GM23338 (cell line): Measurements from ENCODE around the gene ANKZF1. TPM values are rescaled to one million over a fixed set of nuclear protein-coding genes. Genes with fewer than 3 reads are reported as not detected.

Experiments used
- ATAC-seq: fragments of 200-7000 bp; cut with Tn5 transposase; 3 replicates; pipeline ENCODE4 v1.9.1; 2020
- DNase-seq: peaks from one replicate; pipeline ENCODE4 v3.0.0-alpha.2; 2015; ENCODE audit warnings: low spot score
- H2AFZ ChIP-seq: fragments of 200-600 bp; sonication (generic); 2 replicates; pipeline ENCODE4 v1.8.0; 2016; ENCODE audit warnings: antibody characterized with exemption, mild to moderate bottlenecking, moderate library complexity
- H3F3A ChIP-seq: fragments of 200-600 bp; sonication (generic); replicated peaks from 2 replicates; pipeline ENCODE4 v1.8.0; 2017; ENCODE audit warnings: antibody characterized with exemption, mixed run types, low read depth
- H3K27ac ChIP-seq: fragments of 200-600 bp; sonication (generic); 2 replicates; pipeline ENCODE4 v1.6.1; 2016; ENCODE audit warnings: low read depth
- H3K27me3 ChIP-seq: fragments of 200-600 bp; sonication (generic); 2 replicates; pipeline ENCODE4 v1.8.0; 2016; ENCODE audit warnings: mild to moderate bottlenecking, mixed run types, moderate library complexity; ENCODE audit not compliant: insufficient read depth
- H3K36me3 ChIP-seq: fragments of 200-600 bp; sonication (generic); 2 replicates; pipeline ENCODE4 v1.8.0; 2016; ENCODE audit warnings: mild to moderate bottlenecking; ENCODE audit not compliant: insufficient read depth
- H3K4me1 ChIP-seq: fragments of 200-600 bp; sonication (generic); 2 replicates; pipeline ENCODE4 v1.8.0; 2016; ENCODE audit warnings: mild to moderate bottlenecking, moderate library complexity; ENCODE audit not compliant: insufficient read depth
- H3K4me2 ChIP-seq: fragments of 200-600 bp; sonication (generic); 2 replicates; pipeline ENCODE4 v1.7.1; 2017; ENCODE audit warnings: mixed run types
- H3K4me3 ChIP-seq: fragments of 200-600 bp; sonication (generic); 2 replicates; pipeline ENCODE4 v1.6.1; 2016; ENCODE audit warnings: mixed run types
- H3K79me2 ChIP-seq: fragments of 200-600 bp; sonication (generic); replicated peaks from 2 replicates; pipeline ENCODE4 v1.8.0; 2017; ENCODE audit warnings: mild to moderate bottlenecking; ENCODE audit not compliant: insufficient read depth
- H3K9me2 ChIP-seq: fragments of 200-600 bp; sonication (generic); 2 replicates; pipeline ENCODE4 v1.8.0; 2017; ENCODE audit not compliant: insufficient read depth
- H4K20me1 ChIP-seq: fragments of 200-600 bp; sonication (generic); replicated peaks from 2 replicates; pipeline ENCODE4 v1.8.0; 2017; ENCODE audit warnings: mild to moderate bottlenecking; ENCODE audit not compliant: insufficient read depth
- H3K27ac Mint-ChIP-seq: 2 replicates; pipeline ENCODE4 v1.8.0; 2020; ENCODE audit warnings: inconsistent platforms, mild to moderate bottlenecking, moderate library complexity, mixed read lengths
- H3K27me3 Mint-ChIP-seq: 3 replicates; pipeline ENCODE4 v1.8.0; 2022; ENCODE audit warnings: low read depth, mild to moderate bottlenecking, moderate library complexity, mixed read lengths, inconsistent platforms; ENCODE audit not compliant: insufficient read depth, poor library complexity
- H3K36me3 Mint-ChIP-seq: 3 replicates; pipeline ENCODE4 v1.8.0; 2021; ENCODE audit warnings: low read depth, mild to moderate bottlenecking, inconsistent platforms, moderate library complexity, mixed read lengths
- H3K4me1 Mint-ChIP-seq: 3 replicates; pipeline ENCODE4 v1.8.0; 2020; ENCODE audit warnings: mild to moderate bottlenecking, inconsistent platforms, mixed read lengths
- H3K4me3 Mint-ChIP-seq: 3 replicates; pipeline ENCODE4 v1.8.0; 2021; ENCODE audit warnings: moderate library complexity, mild to moderate bottlenecking, inconsistent platforms, mixed read lengths
- H3K9me3 Mint-ChIP-seq: 3 replicates; pipeline ENCODE4 v1.8.0; 2020; ENCODE audit warnings: moderate library complexity, mild to moderate bottlenecking, inconsistent platforms, mixed read lengths
- CREB1 ChIP-seq: fragments of 250-450 bp; sonication (Bioruptor Pico); IDR thresholded peaks from 2 replicates; pipeline ENCODE4 v1.5.0; 2020; ENCODE audit warnings: low read depth, mild to moderate bottlenecking, moderate library complexity
- CTCF ChIP-seq, 2 experiments: fragments of 200-600 bp in 1 of 2; sonication (generic) in 1 of 2; conservative IDR thresholded peaks; 2 replicates each; pipeline versions ENCODE4 v1.5.1 to v1.6.1; 2016 to 2017; ENCODE audit warnings: antibody characterized with exemption in 2 of 2, low read depth in 2 of 2, mild to moderate bottlenecking in 2 of 2, moderate library complexity in 1 of 2
- ETS1 ChIP-seq: IDR thresholded peaks from 2 replicates; pipeline ENCODE4 v1.6.1; 2016; ENCODE audit warnings: antibody characterized with exemption
- EZH2 ChIP-seq: fragments of 200-600 bp; sonication (generic); IDR thresholded peaks from one replicate; pipeline ENCODE4 v1.8.0; 2017; ENCODE audit warnings: antibody characterized with exemption, mild to moderate bottlenecking, low read depth; ENCODE audit not compliant: unreplicated experiment
- EZH2phosphoT487 ChIP-seq: fragments of 200-600 bp; sonication (generic); IDR thresholded peaks from one replicate; pipeline ENCODE4 v1.8.1; 2018; ENCODE audit warnings: antibody characterized with exemption; ENCODE audit not compliant: unreplicated experiment
- JUNB ChIP-seq: IDR thresholded peaks from one replicate; pipeline ENCODE4 v1.6.1; 2016; ENCODE audit warnings: antibody characterized with exemption; ENCODE audit not compliant: unreplicated experiment
- NANOG ChIP-seq: IDR thresholded peaks from 2 replicates; pipeline ENCODE4 v1.6.1; 2016; ENCODE audit warnings: antibody characterized with exemption, borderline replicate concordance
- POLR2AphosphoS5 ChIP-seq: IDR thresholded peaks from 2 replicates; pipeline ENCODE4 v1.6.1; 2016; ENCODE audit warnings: antibody characterized with exemption, low read depth
- STAT1 ChIP-seq: IDR thresholded peaks from one replicate; pipeline ENCODE4 v1.6.1; 2016; ENCODE audit warnings: antibody characterized with exemption; ENCODE audit not compliant: unreplicated experiment
- ZNF114 ChIP-seq: fragments of 250-450 bp; sonication (Bioruptor Pico); IDR thresholded peaks from 2 replicates; pipeline ENCODE4 v1.5.0; 2020; ENCODE audit warnings: mild to moderate bottlenecking, moderate library complexity
- ZNF331 ChIP-seq: fragments of 250-450 bp; sonication (Bioruptor Pico); IDR thresholded peaks from 2 replicates; pipeline ENCODE4 v1.5.0; 2020; ENCODE audit warnings: low read depth, mild to moderate bottlenecking, moderate library complexity
- polyA plus RNA-seq: library from polyadenylated mRNA; unstranded; fragments of >200 nt; fragmentation: Nextera tagmentation; extraction: Ambion mirVana; gene quantifications from 2 replicates; pipeline ENCODE4 v1.2.1, GENCODE V29; 2016
- total RNA-seq: library from RNA; depleted of rRNA; stranded (reverse); fragments of >200 nt; shearing (Covaris generic); gene quantifications from 2 replicates; pipeline ENCODE4 v1.2.3, GENCODE V29; 2014
- TF ChIP-seq, protein P1 (sequence below): fragments of 250-450 bp; sonication (Bioruptor Pico); IDR thresholded peaks from 2 replicates; pipeline ENCODE4 v1.5.0; 2020; ENCODE audit warnings: mild to moderate bottlenecking, moderate library complexity
- TF ChIP-seq, protein P2 (sequence below): IDR thresholded peaks from one replicate; pipeline ENCODE4 v1.6.1; 2018; ENCODE audit warnings: antibody characterized with exemption; ENCODE audit not compliant: unreplicated experiment

ANKZF1 gene
- total and polyA plus RNA-seq, 2 experiments from 2014 or later, result 29.9 to 61.9 TPM

DNA sequence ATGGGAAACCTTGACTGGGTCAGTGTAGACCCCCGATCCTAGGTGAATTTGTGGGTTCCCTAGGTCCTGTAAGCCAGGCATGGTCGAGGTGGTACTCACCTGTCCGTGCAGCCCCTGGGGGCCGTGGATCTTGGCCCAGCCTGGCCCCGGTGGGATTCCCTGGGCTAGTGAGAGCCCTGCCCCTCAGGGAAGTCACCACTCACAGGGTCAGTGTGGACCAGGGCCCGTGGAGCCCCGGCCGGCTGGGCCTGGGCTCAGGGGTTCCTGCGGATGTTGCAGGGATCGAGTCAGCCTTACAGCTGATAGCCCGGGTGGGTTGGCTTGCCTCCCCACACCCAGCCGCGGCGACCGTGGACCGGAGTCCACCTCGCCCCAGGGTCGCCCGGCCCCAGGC, 698 bp upstream of the ANKZF1 start:
- TF ChIP-seq EZH2phosphoT487 (no peak), CTCF (conservative IDR thresholded peaks at IDR 0.05; ENCODE audit: low read depth in 2 of 2) (no peak), CREB1 (CRISPR knock-in tag) (no peak), ETS1 (no peak), ZNF331 (CRISPR knock-in tag) (no peak), EZH2 (no peak), POLR2AphosphoS5 (no peak), JUNB (no peak), STAT1 (no peak), ZNF114 (CRISPR knock-in tag) (no peak), NANOG (no peak)
- TF ChIP-seq, protein P1, sequence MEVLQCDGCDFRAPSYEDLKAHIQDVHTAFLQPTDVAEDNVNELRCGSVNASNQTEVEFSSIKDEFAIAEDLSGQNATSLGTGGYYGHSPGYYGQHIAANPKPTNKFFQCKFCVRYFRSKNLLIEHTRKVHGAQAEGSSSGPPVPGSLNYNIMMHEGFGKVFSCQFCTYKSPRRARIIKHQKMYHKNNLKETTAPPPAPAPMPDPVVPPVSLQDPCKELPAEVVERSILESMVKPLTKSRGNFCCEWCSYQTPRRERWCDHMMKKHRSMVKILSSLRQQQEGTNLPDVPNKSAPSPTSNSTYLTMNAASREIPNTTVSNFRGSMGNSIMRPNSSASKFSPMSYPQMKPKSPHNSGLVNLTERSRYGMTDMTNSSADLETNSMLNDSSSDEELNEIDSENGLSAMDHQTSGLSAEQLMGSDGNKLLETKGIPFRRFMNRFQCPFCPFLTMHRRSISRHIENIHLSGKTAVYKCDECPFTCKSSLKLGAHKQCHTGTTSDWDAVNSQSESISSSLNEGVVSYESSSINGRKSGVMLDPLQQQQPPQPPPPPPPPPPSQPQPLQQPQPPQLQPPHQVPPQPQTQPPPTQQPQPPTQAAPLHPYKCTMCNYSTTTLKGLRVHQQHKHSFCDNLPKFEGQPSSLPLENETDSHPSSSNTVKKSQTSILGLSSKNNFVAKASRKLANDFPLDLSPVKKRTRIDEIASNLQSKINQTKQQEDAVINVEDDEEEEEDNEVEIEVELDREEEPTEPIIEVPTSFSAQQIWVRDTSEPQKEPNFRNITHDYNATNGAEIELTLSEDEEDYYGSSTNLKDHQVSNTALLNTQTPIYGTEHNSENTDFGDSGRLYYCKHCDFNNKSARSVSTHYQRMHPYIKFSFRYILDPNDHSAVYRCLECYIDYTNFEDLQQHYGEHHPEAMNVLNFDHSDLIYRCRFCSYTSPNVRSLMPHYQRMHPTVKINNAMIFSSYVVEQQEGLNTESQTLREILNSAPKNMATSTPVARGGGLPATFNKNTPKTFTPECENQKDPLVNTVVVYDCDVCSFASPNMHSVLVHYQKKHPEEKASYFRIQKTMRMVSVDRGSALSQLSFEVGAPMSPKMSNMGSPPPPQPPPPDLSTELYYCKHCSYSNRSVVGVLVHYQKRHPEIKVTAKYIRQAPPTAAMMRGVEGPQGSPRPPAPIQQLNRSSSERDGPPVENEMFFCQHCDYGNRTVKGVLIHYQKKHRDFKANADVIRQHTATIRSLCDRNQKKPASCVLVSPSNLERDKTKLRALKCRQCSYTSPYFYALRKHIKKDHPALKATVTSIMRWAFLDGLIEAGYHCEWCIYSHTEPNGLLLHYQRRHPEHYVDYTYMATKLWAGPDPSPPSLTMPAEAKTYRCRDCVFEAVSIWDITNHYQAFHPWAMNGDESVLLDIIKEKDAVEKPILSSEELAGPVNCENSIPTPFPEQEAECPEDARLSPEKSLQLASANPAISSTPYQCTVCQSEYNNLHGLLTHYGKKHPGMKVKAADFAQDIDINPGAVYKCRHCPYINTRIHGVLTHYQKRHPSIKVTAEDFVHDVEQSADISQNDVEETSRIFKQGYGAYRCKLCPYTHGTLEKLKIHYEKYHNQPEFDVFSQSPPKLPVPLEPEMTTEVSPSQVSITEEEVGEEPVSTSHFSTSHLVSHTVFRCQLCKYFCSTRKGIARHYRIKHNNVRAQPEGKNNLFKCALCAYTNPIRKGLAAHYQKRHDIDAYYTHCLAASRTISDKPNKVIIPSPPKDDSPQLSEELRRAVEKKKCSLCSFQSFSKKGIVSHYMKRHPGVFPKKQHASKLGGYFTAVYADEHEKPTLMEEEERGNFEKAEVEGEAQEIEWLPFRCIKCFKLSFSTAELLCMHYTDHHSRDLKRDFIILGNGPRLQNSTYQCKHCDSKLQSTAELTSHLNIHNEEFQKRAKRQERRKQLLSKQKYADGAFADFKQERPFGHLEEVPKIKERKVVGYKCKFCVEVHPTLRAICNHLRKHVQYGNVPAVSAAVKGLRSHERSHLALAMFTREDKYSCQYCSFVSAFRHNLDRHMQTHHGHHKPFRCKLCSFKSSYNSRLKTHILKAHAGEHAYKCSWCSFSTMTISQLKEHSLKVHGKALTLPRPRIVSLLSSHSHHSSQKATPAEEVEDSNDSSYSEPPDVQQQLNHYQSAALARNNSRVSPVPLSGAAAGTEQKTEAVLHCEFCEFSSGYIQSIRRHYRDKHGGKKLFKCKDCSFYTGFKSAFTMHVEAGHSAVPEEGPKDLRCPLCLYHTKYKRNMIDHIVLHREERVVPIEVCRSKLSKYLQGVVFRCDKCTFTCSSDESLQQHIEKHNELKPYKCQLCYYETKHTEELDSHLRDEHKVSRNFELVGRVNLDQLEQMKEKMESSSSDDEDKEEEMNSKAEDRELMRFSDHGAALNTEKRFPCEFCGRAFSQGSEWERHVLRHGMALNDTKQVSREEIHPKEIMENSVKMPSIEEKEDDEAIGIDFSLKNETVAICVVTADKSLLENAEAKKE (CRISPR knock-in tag), result no peak
- TF ChIP-seq, protein P2, sequence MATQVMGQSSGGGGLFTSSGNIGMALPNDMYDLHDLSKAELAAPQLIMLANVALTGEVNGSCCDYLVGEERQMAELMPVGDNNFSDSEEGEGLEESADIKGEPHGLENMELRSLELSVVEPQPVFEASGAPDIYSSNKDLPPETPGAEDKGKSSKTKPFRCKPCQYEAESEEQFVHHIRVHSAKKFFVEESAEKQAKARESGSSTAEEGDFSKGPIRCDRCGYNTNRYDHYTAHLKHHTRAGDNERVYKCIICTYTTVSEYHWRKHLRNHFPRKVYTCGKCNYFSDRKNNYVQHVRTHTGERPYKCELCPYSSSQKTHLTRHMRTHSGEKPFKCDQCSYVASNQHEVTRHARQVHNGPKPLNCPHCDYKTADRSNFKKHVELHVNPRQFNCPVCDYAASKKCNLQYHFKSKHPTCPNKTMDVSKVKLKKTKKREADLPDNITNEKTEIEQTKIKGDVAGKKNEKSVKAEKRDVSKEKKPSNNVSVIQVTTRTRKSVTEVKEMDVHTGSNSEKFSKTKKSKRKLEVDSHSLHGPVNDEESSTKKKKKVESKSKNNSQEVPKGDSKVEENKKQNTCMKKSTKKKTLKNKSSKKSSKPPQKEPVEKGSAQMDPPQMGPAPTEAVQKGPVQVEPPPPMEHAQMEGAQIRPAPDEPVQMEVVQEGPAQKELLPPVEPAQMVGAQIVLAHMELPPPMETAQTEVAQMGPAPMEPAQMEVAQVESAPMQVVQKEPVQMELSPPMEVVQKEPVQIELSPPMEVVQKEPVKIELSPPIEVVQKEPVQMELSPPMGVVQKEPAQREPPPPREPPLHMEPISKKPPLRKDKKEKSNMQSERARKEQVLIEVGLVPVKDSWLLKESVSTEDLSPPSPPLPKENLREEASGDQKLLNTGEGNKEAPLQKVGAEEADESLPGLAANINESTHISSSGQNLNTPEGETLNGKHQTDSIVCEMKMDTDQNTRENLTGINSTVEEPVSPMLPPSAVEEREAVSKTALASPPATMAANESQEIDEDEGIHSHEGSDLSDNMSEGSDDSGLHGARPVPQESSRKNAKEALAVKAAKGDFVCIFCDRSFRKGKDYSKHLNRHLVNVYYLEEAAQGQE, result no peak
- Mint-ChIP-seq H3K9me3 (peaks cover 2% of the 10 kb centered on the region; the same call in 1 of the 3 replicates), H3K27ac (no peak overlapping the region), H3K4me3 (peak overlapping the region; percentile 73), H3K4me1 (peaks cover 11% of the 10 kb centered on the region), H3K27me3 (peaks cover 10% of the 10 kb centered on the region), H3K36me3 (peaks cover 48% of the 10 kb centered on the region)
- Histone ChIP-seq H3K36me3 (peaks cover 11% of the 10 kb centered on the region; the same call in 1 of the 2 replicates), H4K20me1 (peaks cover 3% of the 10 kb centered on the region), H3K27me3 (no peaks in the 10 kb centered on the region), H3K79me2 (peaks cover 21% of the 10 kb centered on the region), H3K4me1 (peaks cover 12% of the 10 kb centered on the region), H2AFZ (0 out of 2 replicates have a peak overlapping the region, but pooled peaks have one; percentile 53), H3K27ac (no peak overlapping the region), H3K4me3 (peak overlapping the region; percentile 76), H3K9me2 (no peaks in the 10 kb centered on the region), H3F3A (peaks cover 7% of the 10 kb centered on the region), H3K4me2 (peak overlapping the region; percentile 96)
- peak; percentile 16 for ATAC-seq
- no peak for DNase-seq
